ENCODE results near the gene EGFL7. TPM values are rescaled to one million over a fixed set of nuclear protein-coding genes. Genes with fewer than 3 reads are reported as not detected.

EGFL7 gene
- 364 and 407 TPM in 2 replicates for total RNA-seq

GRCh38 chr9:136662656-136663581, at the start of gene EGFL7:
EGFL7 (plus strand) TSS chr9:136662916; CDS start chr9:136668283, 5,367 bp downstream.

GRCh38 chr9:136686794-136687711, 24.3 kb downstream of the EGFL7 start, which contains the start of gene AGPAT2:
AGPAT2 (minus strand) TSS chr9:136687457; CDS start chr9:136687357, 100 bp downstream.

DNA sequence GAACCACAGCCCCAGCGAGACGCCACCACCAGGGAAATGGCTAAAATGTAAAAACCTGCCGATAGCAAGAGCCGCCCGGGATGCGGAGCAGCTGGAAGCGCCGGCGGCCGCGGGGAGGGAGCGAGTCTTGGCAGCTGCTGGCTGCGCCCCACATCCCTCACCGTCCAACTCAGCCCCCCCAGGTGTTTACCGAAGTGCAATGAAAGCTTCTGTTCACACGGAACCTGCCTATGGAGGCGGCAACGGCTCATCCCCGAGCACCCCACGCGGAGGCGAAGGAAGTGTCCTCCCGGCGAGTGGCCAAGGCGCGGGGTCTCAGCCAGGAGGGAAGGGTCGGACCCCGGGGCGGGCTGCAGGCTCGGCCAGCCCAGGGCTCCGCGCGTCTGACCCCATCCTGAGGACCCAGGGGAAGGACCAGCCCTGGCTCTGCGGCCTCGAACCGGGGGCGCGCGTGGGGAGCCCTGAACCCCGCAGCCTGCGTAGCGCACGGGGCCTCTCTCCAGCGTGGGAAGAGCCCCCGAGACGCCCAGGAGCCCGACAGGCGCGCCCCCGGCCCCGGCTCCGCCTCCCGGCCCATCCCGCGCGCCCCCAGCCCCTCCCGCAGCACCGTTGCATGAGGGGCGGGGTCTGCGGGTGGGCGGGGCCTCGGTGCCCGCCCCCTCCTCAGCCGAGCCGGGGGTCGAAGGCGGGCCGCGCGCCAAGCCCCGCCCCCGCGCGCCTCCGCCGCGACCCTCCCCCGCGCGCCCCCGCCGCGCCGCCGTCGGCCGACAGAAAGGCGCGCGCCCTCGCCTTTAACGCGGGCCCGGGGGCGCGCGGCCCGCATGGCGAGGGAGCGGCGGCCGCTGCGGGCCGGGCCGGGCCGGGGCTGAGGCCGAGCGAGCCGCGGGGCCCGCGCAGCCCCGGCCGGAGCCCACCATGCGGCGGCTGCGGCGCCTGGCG, 49.3 kb downstream of the EGFL7 start, which contains the start of gene DIPK1B:
DIPK1B (plus strand) TSS at position 822 of the 939 bp plus-strand sequence; CDS start at position 916, 94 bp downstream.

Other genes with a start within 250 kb of the EGFL7 start
- gene INPP5E, start 223.1 kb upstream of the EGFL7 start, total RNA-seq = 3.3 and 3.5 TPM in 2 replicates
- 13.2 and 15.3 TPM in 2 replicates for gene SEC16A, start 179.9 kb upstream of the EGFL7 start, total RNA-seq
- 66.1 and 122 TPM in 2 replicates for gene NOTCH1, start 116.9 kb upstream of the EGFL7 start, total RNA-seq
- 38.1 and 43.9 TPM in 2 replicates for gene AGPAT2, start 24.5 kb downstream of the EGFL7 start, total RNA-seq
- 53.4 and 56.1 TPM in 2 replicates for gene DIPK1B, start 49.7 kb downstream of the EGFL7 start, total RNA-seq
- gene LCN10, start 80.0 kb downstream of the EGFL7 start, total RNA-seq = not detected in 2 replicates
- gene LCN6, start 85.6 kb downstream of the EGFL7 start, total RNA-seq = not detected in 2 replicates
- gene LCN8, start 95.3 kb downstream of the EGFL7 start, total RNA-seq = not detected in 2 replicates
- not detected in 2 replicates for gene LCN15, start 101.6 kb downstream of the EGFL7 start, total RNA-seq
- 41.9 and 66.5 TPM in 2 replicates for gene TMEM141, start 128.4 kb downstream of the EGFL7 start, total RNA-seq
- 0.52 and 0.98 TPM in 2 replicates for gene CCDC183, start 133.4 kb downstream of the EGFL7 start, total RNA-seq
- 49.3 and 52.9 TPM in 2 replicates for gene RABL6, start 145.0 kb downstream of the EGFL7 start, total RNA-seq
- gene AJM1, start 179.6 kb downstream of the EGFL7 start, total RNA-seq = 0.60 and 0.65 TPM in 2 replicates
- 185 and 194 TPM in 2 replicates for gene PHPT1, start 186.5 kb downstream of the EGFL7 start, total RNA-seq
- 0.52 and 0.65 TPM in 2 replicates for gene MAMDC4, start 189.4 kb downstream of the EGFL7 start, total RNA-seq
- 286 and 317 TPM in 2 replicates for gene EDF1, start 203.4 kb downstream of the EGFL7 start, total RNA-seq
- 12.7 and 18.0 TPM in 2 replicates for gene TRAF2, start 223.6 kb downstream of the EGFL7 start, total RNA-seq